GM23338 (cell line): Measurements from ENCODE around the gene TMEM255B. TPM values are rescaled to one million over a fixed set of nuclear protein-coding genes. Genes with fewer than 3 reads are reported as not detected.

Source experiments
- ATAC-seq: fragments of 200-7000 bp; cut with Tn5 transposase; 3 replicates; pipeline ENCODE4 v1.9.1; 2020
- DNase-seq: peaks from one replicate; pipeline ENCODE4 v3.0.0-alpha.2; 2015; ENCODE audit warnings: low spot score
- H2AFZ ChIP-seq: fragments of 200-600 bp; sonication (generic); 2 replicates; pipeline ENCODE4 v1.8.0; 2016; ENCODE audit warnings: antibody characterized with exemption, mild to moderate bottlenecking, moderate library complexity
- H3F3A ChIP-seq: fragments of 200-600 bp; sonication (generic); replicated peaks from 2 replicates; pipeline ENCODE4 v1.8.0; 2017; ENCODE audit warnings: antibody characterized with exemption, mixed run types, low read depth
- H3K27ac ChIP-seq: fragments of 200-600 bp; sonication (generic); 2 replicates; pipeline ENCODE4 v1.6.1; 2016; ENCODE audit warnings: low read depth
- H3K27me3 ChIP-seq: fragments of 200-600 bp; sonication (generic); 2 replicates; pipeline ENCODE4 v1.8.0; 2016; ENCODE audit warnings: mild to moderate bottlenecking, mixed run types, moderate library complexity; ENCODE audit not compliant: insufficient read depth
- H3K36me3 ChIP-seq: fragments of 200-600 bp; sonication (generic); 2 replicates; pipeline ENCODE4 v1.8.0; 2016; ENCODE audit warnings: mild to moderate bottlenecking; ENCODE audit not compliant: insufficient read depth
- H3K4me1 ChIP-seq: fragments of 200-600 bp; sonication (generic); 2 replicates; pipeline ENCODE4 v1.8.0; 2016; ENCODE audit warnings: mild to moderate bottlenecking, moderate library complexity; ENCODE audit not compliant: insufficient read depth
- H3K4me2 ChIP-seq: fragments of 200-600 bp; sonication (generic); 2 replicates; pipeline ENCODE4 v1.7.1; 2017; ENCODE audit warnings: mixed run types
- H3K4me3 ChIP-seq: fragments of 200-600 bp; sonication (generic); 2 replicates; pipeline ENCODE4 v1.6.1; 2016; ENCODE audit warnings: mixed run types
- H3K79me2 ChIP-seq: fragments of 200-600 bp; sonication (generic); replicated peaks from 2 replicates; pipeline ENCODE4 v1.8.0; 2017; ENCODE audit warnings: mild to moderate bottlenecking; ENCODE audit not compliant: insufficient read depth
- H3K9me2 ChIP-seq: fragments of 200-600 bp; sonication (generic); 2 replicates; pipeline ENCODE4 v1.8.0; 2017; ENCODE audit not compliant: insufficient read depth
- H4K20me1 ChIP-seq: fragments of 200-600 bp; sonication (generic); replicated peaks from 2 replicates; pipeline ENCODE4 v1.8.0; 2017; ENCODE audit warnings: mild to moderate bottlenecking; ENCODE audit not compliant: insufficient read depth
- H3K27ac Mint-ChIP-seq: 2 replicates; pipeline ENCODE4 v1.8.0; 2020; ENCODE audit warnings: inconsistent platforms, mild to moderate bottlenecking, moderate library complexity, mixed read lengths
- H3K27me3 Mint-ChIP-seq: 3 replicates; pipeline ENCODE4 v1.8.0; 2022; ENCODE audit warnings: low read depth, mild to moderate bottlenecking, moderate library complexity, mixed read lengths, inconsistent platforms; ENCODE audit not compliant: insufficient read depth, poor library complexity
- H3K36me3 Mint-ChIP-seq: 3 replicates; pipeline ENCODE4 v1.8.0; 2021; ENCODE audit warnings: low read depth, mild to moderate bottlenecking, inconsistent platforms, moderate library complexity, mixed read lengths
- H3K4me1 Mint-ChIP-seq: 3 replicates; pipeline ENCODE4 v1.8.0; 2020; ENCODE audit warnings: mild to moderate bottlenecking, inconsistent platforms, mixed read lengths
- H3K4me3 Mint-ChIP-seq: 3 replicates; pipeline ENCODE4 v1.8.0; 2021; ENCODE audit warnings: moderate library complexity, mild to moderate bottlenecking, inconsistent platforms, mixed read lengths
- H3K9me3 Mint-ChIP-seq: 3 replicates; pipeline ENCODE4 v1.8.0; 2020; ENCODE audit warnings: moderate library complexity, mild to moderate bottlenecking, inconsistent platforms, mixed read lengths
- CREB1 ChIP-seq: fragments of 250-450 bp; sonication (Bioruptor Pico); IDR thresholded peaks from 2 replicates; pipeline ENCODE4 v1.5.0; 2020; ENCODE audit warnings: low read depth, mild to moderate bottlenecking, moderate library complexity
- JUNB ChIP-seq: IDR thresholded peaks from one replicate; pipeline ENCODE4 v1.6.1; 2016; ENCODE audit warnings: antibody characterized with exemption; ENCODE audit not compliant: unreplicated experiment
- NANOG ChIP-seq: IDR thresholded peaks from 2 replicates; pipeline ENCODE4 v1.6.1; 2016; ENCODE audit warnings: antibody characterized with exemption, borderline replicate concordance
- POLR2AphosphoS5 ChIP-seq: IDR thresholded peaks from 2 replicates; pipeline ENCODE4 v1.6.1; 2016; ENCODE audit warnings: antibody characterized with exemption, low read depth
- REST ChIP-seq: IDR thresholded peaks from one replicate; pipeline ENCODE4 v1.6.1; 2018; ENCODE audit warnings: antibody characterized with exemption; ENCODE audit not compliant: unreplicated experiment
- ZNF114 ChIP-seq: fragments of 250-450 bp; sonication (Bioruptor Pico); IDR thresholded peaks from 2 replicates; pipeline ENCODE4 v1.5.0; 2020; ENCODE audit warnings: mild to moderate bottlenecking, moderate library complexity
- ZNF462 ChIP-seq: fragments of 250-450 bp; sonication (Bioruptor Pico); IDR thresholded peaks from 2 replicates; pipeline ENCODE4 v1.5.0; 2020; ENCODE audit warnings: mild to moderate bottlenecking, moderate library complexity
- polyA plus RNA-seq: library from polyadenylated mRNA; unstranded; fragments of >200 nt; fragmentation: Nextera tagmentation; extraction: Ambion mirVana; gene quantifications from 2 replicates; pipeline ENCODE4 v1.2.1, GENCODE V29; 2016
- total RNA-seq: library from RNA; depleted of rRNA; stranded (reverse); fragments of >200 nt; shearing (Covaris generic); gene quantifications from 2 replicates; pipeline ENCODE4 v1.2.3, GENCODE V29; 2014

Gene TMEM255B
- total and polyA plus RNA-seq, 2 experiments from 2014 or later, result 0.69 to 4.4 TPM

- Mint-ChIP-seq H3K4me3 (no peak overlapping the region), H3K9me3 (no peaks in the 10 kb centered on the region), H3K27ac (no peak overlapping the region), H3K27me3 (peaks cover 10% of the 10 kb centered on the region), H3K36me3 (no peaks in the 10 kb centered on the region), H3K4me1 (peaks cover 35% of the 10 kb centered on the region)
- Histone ChIP-seq H3K27me3 (no peaks in the 10 kb centered on the region), H3K4me1 (peaks cover 3% of the 10 kb centered on the region), H3K27ac (no peak overlapping the region), H3K4me3 (no peak overlapping the region), H3F3A (no peaks in the 10 kb centered on the region), H3K9me2 (no peaks in the 10 kb centered on the region; the same call in 1 of the 2 replicates), H3K4me2 (no peak overlapping the region), H3K79me2 (peaks cover 9% of the 10 kb centered on the region), H4K20me1 (no peaks in the 10 kb centered on the region), H2AFZ (no peak overlapping the region), H3K36me3 (no peaks in the 10 kb centered on the region)
- no peak for ATAC-seq
- no peak for DNase-seq
- no peak for TF ChIP-seq ZNF114 (CRISPR knock-in tag)
- no peak for TF ChIP-seq POLR2AphosphoS5
- no peak for TF ChIP-seq REST
- no peak for TF ChIP-seq CREB1
- TF ChIP-seq NANOG, result no peak
- TF ChIP-seq JUNB, result no peak
- TF ChIP-seq ZNF462 (CRISPR knock-in tag), result no peak
Observed at GRCh38 chr13:113851480-113851803, 92.4 kb downstream of the TMEM255B start.
